CD14-positive monocyte (primary cell): ENCODE results near the gene MITF. TPM values are rescaled to one million over a fixed set of nuclear protein-coding genes. Genes with fewer than 3 reads are reported as not detected.

Experiments used
- DNase-seq, 3 donors: peaks; one replicate each; pipeline ENCODE4 v3.0.0-alpha.2; 2011 to 2022
- H2AFZ ChIP-seq: 2 replicates; pipeline ENCODE4 v1.6.0; 2012; ENCODE audit warnings: mild to moderate bottlenecking, low read depth, low read length, inconsistent platforms; ENCODE audit not compliant: insufficient read depth, poor library complexity, severe bottlenecking
- H3K27ac ChIP-seq, 2 donors: 1 replicate in 1 of 2; 2 replicates in 1 of 2; pipeline ENCODE4 v1.5.1; 2012 to 2013; ENCODE audit warnings: low read length in 2 of 2, control low read depth in 1 of 2, inconsistent platforms in 1 of 2, low read depth in 1 of 2, mild to moderate bottlenecking in 1 of 2
- H3K27me3 ChIP-seq, 2 donors: one replicate each; pipeline versions ENCODE4 v1.6.0 to v1.6.1; 2011 to 2013; ENCODE audit warnings: low read length in 2 of 2; ENCODE audit not compliant: control insufficient read depth in 2 of 2, insufficient read depth in 2 of 2
- H3K36me3 ChIP-seq, 2 donors: replicated peaks in 1 of 2; 1 replicate in 1 of 2; 2 replicates in 1 of 2; pipeline versions ENCODE4 v1.5.1 to v1.6.1; 2012 to 2013; ENCODE audit warnings: low read length in 2 of 2, control low read depth in 1 of 2, inconsistent platforms in 1 of 2, mild to moderate bottlenecking in 1 of 2; ENCODE audit not compliant: insufficient read depth in 2 of 2, control insufficient read depth in 1 of 2
- H3K4me1 ChIP-seq, 2 donors: 1 replicate in 1 of 2; 2 replicates in 1 of 2; pipeline versions ENCODE4 v1.5.1 to v1.6.1; 2012 to 2013; ENCODE audit warnings: low read length in 2 of 2, control low read depth in 1 of 2, inconsistent platforms in 1 of 2, mild to moderate bottlenecking in 1 of 2, moderate library complexity in 1 of 2; ENCODE audit not compliant: insufficient read depth in 2 of 2, control insufficient read depth in 1 of 2
- H3K4me2 ChIP-seq: replicated peaks from 2 replicates; pipeline ENCODE3; 2012; ENCODE audit warnings: low read length, moderate library complexity, mild to moderate bottlenecking; ENCODE audit not compliant: poor library complexity, severe bottlenecking; ENCODE audit errors: extremely low read depth
- H3K4me3 ChIP-seq, 3 experiments: fragments of 200-600 bp in 1 of 3; sonication (generic) in 1 of 3; replicated peaks in 1 of 3; 1 replicate in 2 of 3; 2 replicates in 1 of 3; pipeline ENCODE4 v1.5.1; 2011 to 2013; ENCODE audit warnings: low read length in 3 of 3, mild to moderate bottlenecking in 3 of 3, control low read depth in 2 of 3, low read depth in 2 of 3, inconsistent platforms in 1 of 3, moderate library complexity in 1 of 3
- H3K79me2 ChIP-seq: 2 replicates; pipeline ENCODE4 v1.6.0; 2012; ENCODE audit warnings: mild to moderate bottlenecking, control low read depth, inconsistent platforms, low read length, moderate library complexity; ENCODE audit not compliant: insufficient read depth
- H3K9ac ChIP-seq: 2 replicates; pipeline ENCODE4 v1.6.0; 2017; ENCODE audit warnings: low read length, mild to moderate bottlenecking; ENCODE audit not compliant: insufficient read depth, poor library complexity, severe bottlenecking
- H3K9me3 ChIP-seq, 2 donors: replicated peaks in 1 of 2; 1 replicate in 1 of 2; 2 replicates in 1 of 2; pipeline versions ENCODE4 v1.5.1 to v1.6.1; 2012 to 2013; ENCODE audit warnings: low read length in 2 of 2, control low read depth in 1 of 2; ENCODE audit not compliant: control insufficient read depth in 1 of 2, insufficient read depth in 1 of 2
- H4K20me1 ChIP-seq: 2 replicates; pipeline ENCODE4 v1.6.0; 2012; ENCODE audit warnings: mild to moderate bottlenecking, low read length, control low read depth, moderate library complexity; ENCODE audit not compliant: insufficient read depth
- H3K27ac Mint-ChIP-seq, 7 donors: one replicate each; pipeline ENCODE4 v1.8.0; 2020; ENCODE audit warnings: mild to moderate bottlenecking in 7 of 7, mixed read lengths in 7 of 7, moderate library complexity in 6 of 7, inconsistent platforms in 2 of 7
- H3K27me3 Mint-ChIP-seq, 3 donors: one replicate each; pipeline ENCODE4 v1.8.0; 2021 to 2022; ENCODE audit warnings: low read depth in 3 of 3, mild to moderate bottlenecking in 3 of 3, mixed read lengths in 3 of 3, moderate library complexity in 3 of 3, inconsistent platforms in 1 of 3
- H3K36me3 Mint-ChIP-seq, 2 donors: one replicate each; pipeline ENCODE4 v1.8.0; 2020; ENCODE audit warnings: mixed read lengths in 2 of 2, inconsistent platforms in 1 of 2, mild to moderate bottlenecking in 1 of 2
- H3K4me1 Mint-ChIP-seq: one replicate; pipeline ENCODE4 v1.8.0; 2020; ENCODE audit warnings: mild to moderate bottlenecking, mixed read lengths
- H3K4me3 Mint-ChIP-seq, 2 donors: one replicate each; pipeline ENCODE4 v1.8.0; 2020; ENCODE audit warnings: mild to moderate bottlenecking in 2 of 2, mixed read lengths in 2 of 2, moderate library complexity in 1 of 2
- H3K9me3 Mint-ChIP-seq, 7 donors: one replicate each; pipeline ENCODE4 v1.8.0; 2020 to 2022; ENCODE audit warnings: mixed read lengths in 7 of 7, mild to moderate bottlenecking in 6 of 7, moderate library complexity in 6 of 7, inconsistent platforms in 2 of 7
- CTCF ChIP-seq: fragments of 200-600 bp; IDR thresholded peaks from one replicate; pipeline ENCODE4 v1.8.0; 2022; ENCODE audit warnings: antibody characterized with exemption, mild to moderate bottlenecking
- WGBS: methylation state at CpG from one replicate; pipeline ENCODE4 v1.1.5; 2013; ENCODE audit warnings: missing lambda C conversion rate; ENCODE audit not compliant: insufficient coverage; 5-methylcytosine and 5-hydroxymethylcytosine counted together
- intact Hi-C, 2 donors: fragments of 100-400 bp; cut with micrococcal nuclease; formaldehyde crosslinking; loops; one replicate each; pipeline versions ENCODE4 v1.15.0 to v1.15.1; 2023
- polyA plus RNA-seq, 3 donors: library from polyadenylated mRNA; depleted of rRNA in 1 of 3; unstranded in 2 of 3; stranded (reverse) in 1 of 3; fragments of 300-500 nt in 2 of 3; fragments of >200 nt in 1 of 3; fragmentation: Illumina TruSeq in 2 of 3; gene quantifications; 1 replicate in 2 of 3; 2 replicates in 1 of 3; pipeline ENCODE4 v1.2.3, GENCODE V29; 2012 to 2021

MITF gene
- polyA plus RNA-seq, 3 donors: 7.0 to 15.1 (median 12.1) TPM

GRCh38 chr3:69896095-69896494 lies 156.8 kb downstream of the MITF start:
- Histone ChIP-seq H3K4me1 (no peaks in the 10 kb centered on the region), H3K9me3 (no peaks in the 10 kb centered on the region), H3K79me2 (no peaks in the 10 kb centered on the region), H3K27ac (no peak overlapping the region), H3K4me3 (no peak overlapping the region), H2AFZ (no peak overlapping the region), H3K27me3 (no peaks in the 10 kb centered on the region), H3K36me3 (no peaks in the 10 kb centered on the region), H3K9ac (no peak overlapping the region), H4K20me1 (no peaks in the 10 kb centered on the region), H3K4me2 (no peak overlapping the region)
- H3K4me1 Mint-ChIP-seq: no peaks in the 10 kb centered on the region
- intact Hi-C loops: no loop called here
- H3K27ac Mint-ChIP-seq: no peak overlapping the region
- DNase-seq: no peak
- peaks cover 0 to 2% of the 10 kb centered on the region in 2 donors for H3K36me3 Mint-ChIP-seq
- TF ChIP-seq CTCF: no peak
- WGBS: 100% methylated on average over 1 of the region's 1 CpG
- H3K4me3 Mint-ChIP-seq: no peak overlapping the region
- peaks cover 0 to 2% (median 0%) of the 10 kb centered on the region in 7 donors for H3K9me3 Mint-ChIP-seq
- H3K27me3 Mint-ChIP-seq: no peaks in the 10 kb centered on the region

GRCh38 chr3:69900331-69900730 lies 161.1 kb downstream of the MITF start:
- Mint-ChIP-seq H3K27me3 (no peaks in the 10 kb centered on the region), H3K27ac (no peak overlapping the region), H3K4me3 (no peak overlapping the region), H3K9me3 (peaks cover 0 to 2% (median 0%) of the 10 kb centered on the region in 7 donors), H3K4me1 (no peaks in the 10 kb centered on the region), H3K36me3 (no peaks in the 10 kb centered on the region)
- Histone ChIP-seq H3K4me1 (no peaks in the 10 kb centered on the region), H2AFZ (no peak overlapping the region), H3K9ac (no peak overlapping the region), H4K20me1 (no peaks in the 10 kb centered on the region), H3K27ac (no peak overlapping the region), H3K4me2 (no peak overlapping the region), H3K36me3 (no peaks in the 10 kb centered on the region), H3K4me3 (no peak overlapping the region), H3K27me3 (no peaks in the 10 kb centered on the region), H3K79me2 (no peaks in the 10 kb centered on the region), H3K9me3 (no peaks in the 10 kb centered on the region)
- intact Hi-C loops: no loop called here
- DNase-seq: no peak
- no peak for TF ChIP-seq CTCF
- 100% methylated on average over 1 of the region's 1 CpG for WGBS
